ES-I3 (cell line): ENCODE data around the gene BICD2.

Experiments used
- H3K36me3 ChIP-seq: 2 replicates; pipeline ENCODE4 v1.6.1; 2013; ENCODE audit warnings: mild to moderate bottlenecking, low read length, control low read depth, moderate library complexity; ENCODE audit not compliant: insufficient read depth
- H3K4me1 ChIP-seq: 2 replicates; pipeline ENCODE4 v1.6.1; 2013; ENCODE audit warnings: mild to moderate bottlenecking, control low read depth, low read length; ENCODE audit not compliant: insufficient read depth
- H3K9ac ChIP-seq: 2 replicates; pipeline ENCODE4 v1.6.1; 2013; ENCODE audit warnings: low read depth, mild to moderate bottlenecking, low read length, moderate library complexity
- H3K9me3 ChIP-seq: 2 replicates; pipeline ENCODE4 v1.6.1; 2013; ENCODE audit warnings: mild to moderate bottlenecking, low read length, moderate library complexity; ENCODE audit not compliant: control insufficient read depth, insufficient read depth

BICD2 gene

DNA sequence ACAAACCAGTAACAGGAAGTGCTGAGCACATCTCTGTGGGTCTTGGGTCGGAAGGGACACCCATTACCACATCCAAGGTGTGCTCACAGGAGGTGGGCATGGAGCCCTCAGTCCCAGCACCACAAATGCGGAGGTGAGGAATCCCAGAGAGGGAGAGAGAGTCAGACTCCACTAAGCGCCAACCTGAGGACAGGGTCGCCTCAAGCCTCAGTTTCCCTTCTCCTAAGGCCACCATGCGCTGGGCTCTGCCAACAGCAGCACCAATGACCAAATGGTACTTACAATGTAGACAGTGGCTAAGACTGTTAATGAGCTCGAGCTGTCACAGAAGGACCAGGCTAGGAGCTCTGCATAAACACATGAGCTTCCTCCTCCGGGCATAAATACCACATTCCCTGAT, 43.1 kb downstream of the BICD2 start:
- no peaks in the 10 kb centered on the region for H3K9me3 ChIP-seq
- H3K36me3 ChIP-seq = peaks cover 27% of the 10 kb centered on the region
- no peak overlapping the region for H3K9ac ChIP-seq
- H3K4me1 ChIP-seq = no peaks in the 10 kb centered on the region

DNA sequence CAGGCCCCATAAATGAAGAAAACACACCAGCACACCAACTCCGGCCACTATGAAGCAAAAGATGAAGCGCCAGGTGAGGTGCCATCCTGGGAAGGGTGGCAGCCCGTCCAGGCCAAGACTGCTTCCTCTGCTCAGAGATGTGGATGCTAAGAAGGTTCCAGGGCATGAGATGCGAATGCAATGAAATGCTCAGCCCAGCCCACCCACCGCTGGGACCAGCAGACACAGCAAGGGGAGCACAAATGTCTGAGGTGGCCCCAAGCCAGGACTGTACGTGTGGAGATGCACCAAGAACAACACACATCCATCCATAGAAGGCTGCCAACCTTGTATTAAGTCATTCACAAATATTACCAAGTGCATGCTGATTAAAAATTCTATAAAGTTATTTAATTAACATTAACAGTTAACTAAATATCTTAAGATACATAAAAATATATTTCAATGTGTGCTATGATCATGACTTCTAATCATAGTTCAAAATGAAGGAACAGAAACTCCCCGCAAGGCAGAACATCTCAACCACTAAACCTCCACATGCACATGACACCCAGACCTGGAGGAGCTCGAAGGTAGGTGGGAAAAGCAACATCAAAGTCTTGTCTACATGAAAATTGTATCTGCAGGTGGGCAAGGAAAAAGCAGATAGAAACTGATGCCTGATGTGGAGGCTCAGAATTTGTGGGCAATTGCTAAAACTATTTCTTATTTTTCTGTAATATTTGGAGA, 43.7 kb downstream of the BICD2 start:
- Histone ChIP-seq H3K4me1 (no peaks in the 10 kb centered on the region), H3K36me3 (peaks cover 28% of the 10 kb centered on the region), H3K9ac (no peak overlapping the region), H3K9me3 (no peaks in the 10 kb centered on the region)

DNA sequence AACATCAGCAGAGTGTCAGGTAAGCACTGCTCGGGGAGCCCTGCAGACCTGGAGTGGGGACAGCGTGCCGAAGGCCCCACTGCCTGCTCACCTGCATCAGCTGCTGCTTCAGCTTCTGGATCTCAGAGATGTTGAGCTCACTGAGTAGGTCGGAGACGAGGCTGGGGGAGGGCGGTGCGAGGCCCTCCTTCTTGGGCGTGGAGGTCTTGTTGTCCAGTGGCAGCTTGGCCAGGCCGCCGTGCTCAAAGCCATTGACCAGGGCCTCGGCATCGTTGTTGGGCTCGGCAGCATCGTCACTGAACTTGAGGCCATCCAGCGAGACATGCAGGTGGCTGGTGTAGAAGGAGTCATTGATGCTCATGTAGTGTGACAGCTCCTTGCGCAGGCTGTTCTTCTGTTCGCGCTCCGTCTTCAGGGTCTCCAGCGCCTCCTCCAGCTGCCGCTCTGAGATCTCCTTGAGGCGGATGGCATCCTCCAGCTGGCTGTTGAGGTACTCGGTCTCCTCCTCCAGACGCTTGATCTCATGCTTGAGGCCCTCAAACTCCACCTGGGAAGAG, 44.3 kb downstream of the BICD2 start:
- Histone ChIP-seq H3K4me1 (no peaks in the 10 kb centered on the region), H3K36me3 (peaks cover 34% of the 10 kb centered on the region), H3K9ac (no peak overlapping the region), H3K9me3 (no peaks in the 10 kb centered on the region)

DNA sequence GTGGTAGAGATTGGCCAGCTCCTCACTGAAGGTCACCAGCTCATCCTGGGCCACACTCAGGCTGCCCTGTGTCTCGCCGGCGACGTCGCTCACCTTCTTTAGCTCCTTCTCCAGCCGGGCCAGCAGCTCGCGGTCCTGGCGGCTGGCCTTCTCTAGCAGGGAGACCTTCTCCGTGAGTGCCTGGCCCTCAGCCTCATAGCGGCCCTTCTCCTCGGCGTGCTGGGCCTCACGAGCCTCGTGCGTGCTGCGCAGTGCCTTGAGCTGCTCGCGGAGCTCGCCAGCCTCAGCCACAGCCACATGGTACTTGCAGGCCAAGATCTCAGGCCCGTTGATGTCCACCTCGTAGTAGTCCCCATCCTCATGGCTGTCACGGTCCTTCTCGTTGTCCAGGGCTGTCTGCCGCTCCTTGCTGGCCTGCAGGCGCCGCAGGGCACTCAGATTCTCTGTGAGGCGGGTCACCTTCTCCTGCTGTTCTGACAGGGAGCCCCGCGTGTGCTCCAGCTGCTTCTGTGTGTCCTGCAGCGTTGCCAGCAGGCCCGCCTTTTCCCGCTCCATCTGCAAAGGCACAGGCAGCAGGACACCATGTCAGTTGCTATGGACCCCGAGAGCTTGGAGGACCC, 45.5 kb downstream of the BICD2 start:
- Histone ChIP-seq H3K4me1 (no peaks in the 10 kb centered on the region), H3K9ac (no peak overlapping the region), H3K9me3 (no peaks in the 10 kb centered on the region), H3K36me3 (peaks cover 34% of the 10 kb centered on the region)

DNA sequence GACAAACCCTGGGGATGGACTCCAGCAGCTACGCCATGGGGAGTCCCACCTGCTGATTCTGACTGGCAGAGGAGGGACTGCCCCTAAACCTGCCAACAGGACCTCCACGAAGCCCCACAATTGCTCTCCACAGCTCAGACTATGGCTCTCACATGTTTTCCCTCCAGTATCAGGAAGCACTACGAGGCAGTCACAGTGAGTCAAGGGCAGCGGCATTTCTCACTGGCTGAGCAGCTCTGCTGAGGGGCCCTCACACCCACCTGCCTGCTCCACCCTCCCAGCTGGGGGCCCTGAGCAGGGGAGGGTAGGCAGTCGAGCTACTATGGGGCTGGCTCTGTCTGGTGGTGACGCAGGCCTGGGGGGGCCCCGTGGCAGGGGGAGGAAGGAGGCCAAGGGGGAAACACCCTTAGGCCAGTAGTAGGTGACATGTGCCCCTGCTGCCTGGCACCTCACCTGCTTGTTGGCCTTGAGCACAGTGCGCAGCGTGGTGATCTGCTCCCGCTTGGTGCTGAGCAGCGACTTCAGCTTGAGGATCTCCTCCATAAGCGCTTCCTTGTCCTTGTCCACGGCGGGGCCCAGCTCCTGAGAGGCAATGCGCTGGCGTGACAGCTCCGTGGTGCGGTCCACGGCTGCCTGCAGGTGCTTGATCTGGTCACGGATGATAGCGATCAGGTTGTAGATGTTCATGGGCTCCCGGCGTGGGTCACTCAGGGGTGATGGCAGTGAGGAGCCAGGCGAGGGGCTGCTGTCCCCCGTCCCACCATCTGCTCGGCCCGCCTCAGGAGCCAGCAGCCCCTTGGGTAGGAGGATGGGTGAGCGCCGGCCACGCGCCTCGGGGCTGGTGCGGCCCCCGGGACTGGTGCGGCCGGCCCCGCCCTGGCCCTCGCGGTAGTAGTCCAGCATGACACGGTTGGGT, 46.3 kb downstream of the BICD2 start:
- Histone ChIP-seq H3K36me3 (peaks cover 35% of the 10 kb centered on the region), H3K9me3 (no peaks in the 10 kb centered on the region), H3K9ac (no peak overlapping the region), H3K4me1 (no peaks in the 10 kb centered on the region)

DNA sequence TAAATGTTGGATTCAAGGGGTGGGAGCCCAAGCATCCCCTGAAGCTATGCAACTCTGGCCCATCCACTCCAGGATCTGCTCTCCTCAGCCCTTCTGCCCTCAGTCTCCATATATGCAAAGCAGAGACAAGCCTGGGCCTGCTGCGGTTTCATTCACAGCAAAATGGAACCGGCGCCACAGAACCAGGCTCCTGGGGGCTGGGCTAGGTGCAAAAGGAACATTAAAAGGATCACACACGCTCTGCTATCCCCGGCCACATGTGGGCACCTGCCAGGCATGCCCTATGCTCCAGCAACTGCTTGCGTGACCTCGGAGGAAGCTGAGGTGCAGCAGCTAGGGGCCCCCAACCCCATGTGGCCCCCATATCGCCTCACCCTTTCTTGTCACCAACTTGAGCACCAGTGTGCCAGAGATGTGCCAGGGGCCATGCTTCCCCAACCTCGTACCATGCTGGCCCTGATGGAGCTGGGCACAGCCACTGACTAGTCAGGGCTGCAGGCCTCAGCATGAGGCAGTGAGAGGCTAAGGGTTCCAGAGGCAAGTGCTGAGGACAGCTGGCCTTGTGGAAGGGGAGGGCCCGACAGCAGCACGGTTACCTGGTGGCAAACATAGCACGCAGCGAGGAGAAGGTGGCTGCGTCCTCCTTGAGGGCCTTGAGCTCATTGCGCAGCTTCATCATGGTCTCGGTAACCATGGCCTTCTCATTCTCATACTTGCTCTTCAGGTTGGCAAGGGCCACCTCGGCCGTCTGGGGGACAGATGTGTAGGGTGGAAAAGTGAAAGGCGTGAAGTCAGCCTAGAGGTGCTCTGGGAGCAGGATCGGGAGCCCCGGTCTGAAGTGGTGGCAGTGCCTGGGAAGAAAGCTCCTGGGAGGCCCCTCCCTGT, 47.2 kb downstream of the BICD2 start:
- Histone ChIP-seq H3K36me3 (peaks cover 40% of the 10 kb centered on the region), H3K4me1 (no peaks in the 10 kb centered on the region), H3K9ac (no peak overlapping the region)

DNA sequence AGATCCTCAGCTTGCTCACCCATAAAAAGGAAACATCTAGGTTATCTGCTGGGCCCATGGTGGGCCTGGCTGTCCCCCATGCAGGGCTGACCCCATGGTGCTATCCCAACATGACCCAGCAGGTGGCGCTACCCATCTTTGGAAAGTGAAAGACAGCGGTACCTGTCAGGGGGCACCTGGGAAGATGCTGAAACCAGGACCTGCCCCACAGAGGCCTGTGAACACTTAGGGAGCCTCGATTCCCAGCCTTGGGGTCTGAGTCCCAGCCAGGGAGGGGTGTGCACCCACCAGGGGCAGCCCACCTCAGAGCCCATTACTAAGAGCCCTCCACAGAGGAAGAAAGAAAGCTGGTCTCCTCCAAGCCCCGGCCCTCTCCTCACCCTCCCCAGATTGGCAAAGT, 48.1 kb downstream of the BICD2 start:
- Histone ChIP-seq H3K9ac (no peak overlapping the region), H3K9me3 (no peaks in the 10 kb centered on the region), H3K4me1 (no peaks in the 10 kb centered on the region), H3K36me3 (peaks cover 33% of the 10 kb centered on the region)

More for the DNA sequence above, 47.2 kb downstream of the BICD2 start:
- no peaks in the 10 kb centered on the region for H3K9me3 ChIP-seq

DNA sequence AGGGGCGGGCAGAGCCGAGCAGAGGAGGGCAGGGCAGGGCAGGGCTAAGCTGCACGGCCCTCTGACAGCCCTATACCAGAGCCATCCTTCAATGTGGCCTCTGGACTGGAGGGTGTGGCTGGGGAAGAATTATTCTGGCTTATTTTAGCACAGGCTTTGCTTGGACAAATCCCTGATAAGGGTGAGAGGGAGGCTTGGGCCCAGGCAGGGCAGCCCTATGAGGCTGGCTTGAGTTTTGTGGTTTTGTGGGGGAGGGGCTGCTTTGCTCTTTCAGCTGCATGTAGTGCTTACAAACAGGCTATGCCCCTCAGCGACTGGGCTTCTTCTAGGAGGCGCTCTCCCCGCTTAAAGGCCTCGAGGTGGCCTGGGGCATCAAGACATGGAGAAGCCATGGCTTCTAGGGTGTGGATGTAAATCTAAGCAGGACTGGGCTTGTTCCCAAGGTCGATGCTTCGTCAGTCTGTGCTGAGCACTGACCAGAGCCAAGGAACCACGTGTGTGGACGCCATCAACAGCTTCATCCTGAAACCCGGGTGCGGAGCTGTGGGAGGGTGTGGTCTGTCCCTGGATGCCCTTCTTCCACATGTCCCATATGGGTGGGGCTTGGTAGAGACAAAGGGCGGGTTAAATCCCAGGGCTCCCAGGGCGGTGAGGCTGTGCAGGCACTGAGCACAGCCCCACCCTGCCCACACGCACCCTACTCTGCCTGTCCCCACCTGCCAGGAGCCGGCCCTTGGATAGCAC, 49.0 kb downstream of the BICD2 start:
- peaks cover 35% of the 10 kb centered on the region for H3K36me3 ChIP-seq
- no peak overlapping the region for H3K9ac ChIP-seq

DNA sequence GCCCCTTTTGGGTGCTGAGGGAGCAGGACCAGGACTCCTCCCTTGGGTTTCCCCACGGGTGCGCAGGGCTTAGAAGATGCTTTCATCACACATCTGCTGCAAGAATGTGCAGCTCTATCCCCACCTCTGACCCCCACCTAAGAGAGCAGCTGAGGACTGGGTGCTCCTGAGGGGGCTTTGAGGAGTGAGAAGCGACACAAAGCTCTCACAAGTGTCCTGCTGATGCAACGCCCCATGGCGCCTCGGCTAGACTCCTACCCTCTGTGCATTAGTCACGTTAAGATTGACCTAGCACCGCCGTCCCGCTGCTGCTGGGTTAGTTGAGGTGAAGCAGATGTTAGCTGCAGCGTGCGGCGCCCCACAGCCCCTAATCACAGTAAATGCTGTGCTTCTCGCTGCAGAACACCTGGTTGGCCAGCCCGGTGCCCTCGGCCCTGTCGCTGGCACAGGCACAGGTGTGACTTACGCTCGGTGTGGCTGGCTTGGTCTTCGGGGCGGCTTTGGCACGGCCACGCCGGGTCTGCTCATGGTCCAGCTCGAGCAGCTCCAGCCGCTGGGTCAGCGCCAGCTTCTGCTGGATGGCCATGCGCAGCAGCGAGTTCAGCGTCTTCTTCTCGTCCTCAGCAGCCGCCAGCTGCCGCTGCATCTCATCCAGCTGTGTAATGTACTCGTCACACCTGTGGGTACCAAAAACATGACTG, 49.7 kb downstream of the BICD2 start:
- Histone ChIP-seq H3K36me3 (peaks cover 32% of the 10 kb centered on the region), H3K9ac (no peak overlapping the region), H3K4me1 (no peaks in the 10 kb centered on the region), H3K9me3 (no peaks in the 10 kb centered on the region)

More for the DNA sequence above, 49.0 kb downstream of the BICD2 start:
- Histone ChIP-seq H3K4me1 (no peaks in the 10 kb centered on the region), H3K9me3 (no peaks in the 10 kb centered on the region)

DNA sequence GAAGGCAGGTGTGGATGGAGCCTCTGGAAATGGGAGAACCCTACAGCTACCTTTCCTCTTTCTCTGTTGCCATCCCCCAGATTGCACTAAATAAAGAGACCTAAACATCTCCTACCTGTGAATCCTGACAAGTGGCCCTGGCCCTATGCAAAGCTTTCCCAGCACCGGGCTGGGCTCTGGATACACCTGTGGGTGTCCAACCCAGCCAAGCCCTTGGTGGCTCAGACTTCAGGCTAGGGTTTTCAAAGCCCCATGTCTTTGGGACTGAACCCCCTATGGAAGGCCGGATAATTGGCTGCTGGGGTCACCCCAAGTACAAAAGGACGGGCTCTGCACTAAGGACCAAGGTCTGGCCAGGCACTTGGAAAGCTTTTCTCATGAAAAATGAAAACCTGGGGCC, 50.6 kb downstream of the BICD2 start:
- Histone ChIP-seq H3K4me1 (no peaks in the 10 kb centered on the region), H3K36me3 (peaks cover 26% of the 10 kb centered on the region), H3K9ac (no peak overlapping the region), H3K9me3 (no peaks in the 10 kb centered on the region)

DNA sequence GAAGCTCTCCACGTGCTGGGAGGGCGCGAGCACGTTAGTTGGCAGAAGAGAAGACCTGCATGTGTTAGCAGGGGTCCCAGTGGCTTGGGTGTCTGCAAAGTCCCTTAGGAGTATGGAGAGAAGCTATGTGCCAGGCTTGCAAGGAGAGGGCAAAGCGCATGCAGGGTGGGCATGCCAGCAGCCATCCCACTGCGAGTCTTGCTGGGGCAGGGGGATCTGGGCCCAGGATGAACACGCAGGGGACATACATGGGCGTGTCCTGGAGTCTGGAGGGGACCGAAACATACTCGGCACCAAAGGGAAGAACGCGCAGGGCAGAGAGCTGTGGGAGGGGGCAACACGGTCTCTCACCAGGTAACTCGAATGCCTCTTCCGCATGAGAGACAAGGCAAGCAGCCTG, 51.1 kb downstream of the BICD2 start:
- H3K9me3 ChIP-seq = no peaks in the 10 kb centered on the region
- H3K36me3 ChIP-seq = peaks cover 26% of the 10 kb centered on the region
- H3K9ac ChIP-seq = no peak overlapping the region
- H3K4me1 ChIP-seq = no peaks in the 10 kb centered on the region

DNA sequence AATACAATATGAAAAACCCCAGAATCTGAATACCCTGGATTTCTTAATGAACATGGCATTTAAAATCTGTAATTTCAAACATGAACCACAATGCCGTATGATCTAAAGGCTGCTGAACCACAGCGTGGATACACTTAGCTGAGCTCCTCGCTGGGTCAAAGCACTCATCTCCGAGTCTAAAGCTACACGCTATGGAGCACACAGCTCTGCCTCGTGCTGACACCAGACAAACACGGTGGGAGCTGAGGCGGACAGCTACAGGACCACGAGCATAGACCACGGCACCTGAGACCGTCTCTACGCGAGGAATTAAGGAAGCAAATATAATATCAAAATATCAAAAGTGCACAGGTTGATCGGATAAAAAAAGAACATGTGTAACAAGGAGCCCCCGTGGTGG, 51.9 kb downstream of the BICD2 start:
- Histone ChIP-seq H3K9me3 (no peaks in the 10 kb centered on the region), H3K9ac (no peak overlapping the region), H3K4me1 (no peaks in the 10 kb centered on the region), H3K36me3 (peaks cover 26% of the 10 kb centered on the region)

DNA sequence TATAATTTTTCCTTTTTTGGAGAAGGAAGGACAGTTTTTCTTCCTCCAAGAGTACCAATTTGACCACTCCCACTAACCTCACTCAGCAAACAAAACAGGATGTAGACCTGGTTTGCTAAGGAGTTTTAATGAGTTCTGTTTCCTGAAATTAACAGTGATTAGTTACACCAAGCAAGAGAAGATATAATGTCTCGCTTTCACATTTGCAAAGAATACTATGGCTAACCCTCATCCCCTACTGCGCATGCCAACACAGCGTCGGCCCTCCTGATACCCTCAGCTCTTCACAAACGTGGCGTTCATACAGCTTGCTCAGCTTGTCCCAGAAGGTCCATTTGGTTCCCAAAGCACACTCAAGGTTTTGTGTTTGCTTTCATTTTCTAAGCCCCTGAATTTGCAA, 52.8 kb downstream of the BICD2 start:
- H3K9ac ChIP-seq = no peak overlapping the region
- no peaks in the 10 kb centered on the region for H3K9me3 ChIP-seq
- H3K36me3 ChIP-seq = peaks cover 22% of the 10 kb centered on the region
- no peaks in the 10 kb centered on the region for H3K4me1 ChIP-seq
